Activated CD8-positive, alpha-beta memory T cell treated with anti-CD3 and anti-CD28 coated beads, Interleukin-2, amount 50 U/mL, for 1 hour (primary cell): ENCODE data around the gene LRRC3.

ENCODE experiments used
- DNase-seq: peaks from one replicate; pipeline ENCODE4 v3.0.0-alpha.2; 2020; ENCODE audit errors: extremely low read depth

Gene LRRC3

GRCh38 chr21:44438531-44439210 lies 16.6 kb upstream of the LRRC3 start:
- no peak for DNase-seq

GRCh38 chr21:44439211-44439600 lies 16.1 kb upstream of the LRRC3 start:
- no peak for DNase-seq

- no peak for DNase-seq
These were observed 14.9 kb upstream of the LRRC3 start for GRCh38 chr21:44440241-44441040.

- no peak for DNase-seq
These were observed 14.3 kb upstream of the LRRC3 start for GRCh38 chr21:44441041-44441400.

- DNase-seq = no peak
These were observed 13.6 kb upstream of the LRRC3 start for GRCh38 chr21:44441581-44442265.

- DNase-seq = no peak
These were observed 12.8 kb upstream of the LRRC3 start for GRCh38 chr21:44442266-44443125.

GRCh38 chr21:44443291-44443890 lies 11.9 kb upstream of the LRRC3 start:
- DNase-seq = no peak

GRCh38 chr21:44443891-44444285 lies 11.4 kb upstream of the LRRC3 start:
- no peak for DNase-seq

GRCh38 chr21:44444286-44444931 lies 10.9 kb upstream of the LRRC3 start:
- no peak for DNase-seq

- DNase-seq = no peak
These were observed 10.0 kb upstream of the LRRC3 start for GRCh38 chr21:44445145-44445812.

GRCh38 chr21:44448651-44449131 lies 6.6 kb upstream of the LRRC3 start:
- no peak for DNase-seq

- DNase-seq = no peak
These were observed 5.6 kb upstream of the LRRC3 start for GRCh38 chr21:44449473-44450363.

- DNase-seq = no peak
These were observed 4.9 kb upstream of the LRRC3 start for GRCh38 chr21:44450402-44450801.

GRCh38 chr21:44450999-44451398 lies 4.3 kb upstream of the LRRC3 start:
- DNase-seq = no peak

- DNase-seq = no peak
These were observed 2.2 kb upstream of the LRRC3 start for GRCh38 chr21:44453120-44453519.

- DNase-seq = no peak
These were observed 1.3 kb upstream of the LRRC3 start for GRCh38 chr21:44454058-44454457.

GRCh38 chr21:44455524-44456213 lies 359 bp downstream of the LRRC3 start:
- no peak for DNase-seq

GRCh38 chr21:44456214-44456914 lies 1.1 kb downstream of the LRRC3 start:
- no peak for DNase-seq
